Ovary (tissue), 9 donors: Measurements from ENCODE around the gene HOPX. TPM values are rescaled to one million over a fixed set of nuclear protein-coding genes. Genes with fewer than 3 reads are reported as not detected.

Source experiments
- DNase-seq, 5 donors: peaks; one replicate each; pipeline ENCODE4 v3.0.0-alpha.2; 2019 to 2020
- H3K27ac ChIP-seq, 2 donors: fragments of 200-600 bp; one replicate each; pipeline versions ENCODE4 v1.5.1 to v1.8.0; 2019 to 2022
- H3K27me3 ChIP-seq: fragments of 200-600 bp; one replicate; pipeline ENCODE4 v1.8.0; 2022
- H3K36me3 ChIP-seq: fragments of 200-600 bp; sonication (generic); one replicate; pipeline ENCODE4 v1.5.1; 2019
- H3K4me1 ChIP-seq: one replicate; pipeline ENCODE4 v1.8.1; 2013; ENCODE audit warnings: mild to moderate bottlenecking, moderate library complexity; ENCODE audit not compliant: insufficient read depth
- H3K4me3 ChIP-seq: fragments of 200-600 bp; sonication (generic); one replicate; pipeline ENCODE4 v1.5.1; 2017
- H3K9me3 ChIP-seq, 2 donors: fragments of 200-600 bp in 1 of 2; sonication (generic) in 1 of 2; one replicate each; pipeline versions ENCODE4 v1.5.1 to v1.8.1; 2013 to 2019; ENCODE audit warnings: mild to moderate bottlenecking in 1 of 2, moderate library complexity in 1 of 2
- EP300 ChIP-seq: sonication (generic); formaldehyde crosslinking; IDR thresholded peaks from one replicate; pipeline ENCODE4 v1.6.1; 2017; ENCODE audit warnings: antibody characterized with exemption
- POLR2A ChIP-seq: fragments of 450-650 bp; IDR thresholded peaks from one replicate; pipeline ENCODE4 v1.6.1; 2017; ENCODE audit warnings: antibody characterized with exemption, mild to moderate bottlenecking, moderate library complexity
- WGBS, 3 donors: extraction: QIAGEN DNeasy Blood & Tissue Kit in 1 of 3; methylation state at CpG; one replicate each; pipeline versions ENCODE4 v1.1.5 to v1.1.7; 2013 to 2017; 5-methylcytosine and 5-hydroxymethylcytosine counted together
- intact Hi-C, 4 donors: fragments of 100-400 bp; cut with DNase I; formaldehyde crosslinking; loops; one replicate each; pipeline versions ENCODE4 v1.11.0 to v1.15.1; 2022 to 2023
- polyA plus RNA-seq, 2 donors: library from polyadenylated mRNA; stranded (reverse); fragments of 200-250 nt in 1 of 2; fragments of 350-450 nt in 1 of 2; fragmentation: Illumina TruSeq in 1 of 2; extraction: RNeasy Lipid Tissue Mini Kit (QIAGEN cat#74804) in 1 of 2; gene quantifications; one replicate each; pipeline ENCODE4 v1.2.3, GENCODE V29; 2013 to 2014
- total RNA-seq, 7 donors: library from RNA; depleted of rRNA in 2 of 7; stranded (reverse); fragments of >200 nt in 2 of 7; fragmentation: NEBNext Ultra II Directional in 3 of 7; extraction: Animal tissue kit (Norgen Biotek cat#: 25700) in 3 of 7; gene quantifications; one replicate each; pipeline versions ENCODE4 v1.1.0 to v1.2.4, GENCODE V29; 2016 to 2023
- TF ChIP-seq, protein P1 (sequence below), 3 donors: fragments of 450-650 bp in 2 of 3; fragments of 200-600 bp in 1 of 3; IDR thresholded peaks; one replicate each; pipeline versions ENCODE4 v1.5.1 to v1.8.0; 2016 to 2022; ENCODE audit warnings: antibody characterized with exemption in 3 of 3, mild to moderate bottlenecking in 1 of 3
- donor health status: DM: no; HTN: no; CAD: no; lungs with moderate emphysema.
- donor health status: DM: no; HTN: no; CAD: no.
- donor health status: Bipolar disorder and iron deficiency.
- donor health status: DM: yes; HTN: yes; CAD: no.
- donor health status: DM: no; HTN: no; CAD: no.
- donor health status: DM: yes; HTN: yes; CAD: no.

HOPX gene
- total and polyA plus RNA-seq, 9 donors, result 2.1 to 22.2 (median 8.8) TPM

DNA sequence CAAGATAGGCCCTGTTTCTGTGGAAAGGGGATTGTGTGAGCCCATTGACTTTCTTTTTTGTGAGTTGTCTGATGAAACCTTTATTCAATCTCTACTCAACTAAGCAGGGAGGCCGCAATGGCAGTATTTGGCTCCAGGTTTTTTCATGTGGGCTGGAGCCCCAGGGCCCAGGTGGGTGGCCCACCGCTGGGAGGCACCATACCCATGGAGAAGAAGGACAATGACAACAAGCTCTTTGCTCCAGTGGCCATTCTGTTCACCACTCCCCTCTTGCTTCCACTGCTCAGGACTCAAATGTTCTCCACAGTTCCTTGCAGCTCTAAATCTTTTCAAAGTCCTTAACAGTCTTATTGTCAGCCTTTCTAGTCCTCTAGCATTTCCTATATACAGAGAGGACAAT, 54.1 kb downstream of the HOPX start:
- Histone ChIP-seq H3K27ac (no peak overlapping the region), H3K4me1 (no peaks in the 10 kb centered on the region), H3K9me3 (no peaks in the 10 kb centered on the region), H3K36me3 (no peaks in the 10 kb centered on the region), H3K4me3 (no peak overlapping the region), H3K27me3 (no peaks in the 10 kb centered on the region)
- 86 to 93% (median 90%) methylated on average over 2 of the region's 2 CpGs for whole genome bisulfite sequencing, 3 donors
- DNase-seq, result no peak
- TF ChIP-seq, protein P1, sequence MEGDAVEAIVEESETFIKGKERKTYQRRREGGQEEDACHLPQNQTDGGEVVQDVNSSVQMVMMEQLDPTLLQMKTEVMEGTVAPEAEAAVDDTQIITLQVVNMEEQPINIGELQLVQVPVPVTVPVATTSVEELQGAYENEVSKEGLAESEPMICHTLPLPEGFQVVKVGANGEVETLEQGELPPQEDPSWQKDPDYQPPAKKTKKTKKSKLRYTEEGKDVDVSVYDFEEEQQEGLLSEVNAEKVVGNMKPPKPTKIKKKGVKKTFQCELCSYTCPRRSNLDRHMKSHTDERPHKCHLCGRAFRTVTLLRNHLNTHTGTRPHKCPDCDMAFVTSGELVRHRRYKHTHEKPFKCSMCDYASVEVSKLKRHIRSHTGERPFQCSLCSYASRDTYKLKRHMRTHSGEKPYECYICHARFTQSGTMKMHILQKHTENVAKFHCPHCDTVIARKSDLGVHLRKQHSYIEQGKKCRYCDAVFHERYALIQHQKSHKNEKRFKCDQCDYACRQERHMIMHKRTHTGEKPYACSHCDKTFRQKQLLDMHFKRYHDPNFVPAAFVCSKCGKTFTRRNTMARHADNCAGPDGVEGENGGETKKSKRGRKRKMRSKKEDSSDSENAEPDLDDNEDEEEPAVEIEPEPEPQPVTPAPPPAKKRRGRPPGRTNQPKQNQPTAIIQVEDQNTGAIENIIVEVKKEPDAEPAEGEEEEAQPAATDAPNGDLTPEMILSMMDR (IDR thresholded peaks at IDR 0.05), result no peak
- TF ChIP-seq POLR2A (no peak), EP300 (no peak)
- intact Hi-C loops, result no loop called here

DNA sequence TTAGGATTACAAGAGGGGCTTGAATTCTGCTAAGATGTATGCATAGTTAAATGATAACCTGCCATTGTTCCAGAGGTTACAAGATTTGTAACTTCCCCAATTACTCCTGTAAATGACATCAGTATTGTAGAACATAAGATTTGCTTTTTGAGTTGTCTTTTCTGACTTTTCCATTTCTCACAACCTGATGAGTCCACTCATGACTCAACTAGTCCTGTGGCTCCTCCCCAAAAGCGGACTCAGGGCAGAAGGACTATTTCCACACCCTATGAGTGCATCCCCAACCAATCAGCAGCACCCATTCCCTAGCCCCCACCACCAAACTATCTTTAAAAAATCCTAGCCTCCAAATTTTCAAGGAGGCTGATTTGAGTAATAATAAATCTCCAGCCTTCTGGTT, 54.7 kb downstream of the HOPX start:
- DNase-seq, result no peak
- 80 to 90% (median 83%) methylated on average over 1 of the region's 1 CpG for WGBS, 3 donors
- TF ChIP-seq POLR2A (no peak), EP300 (no peak)
- TF ChIP-seq, protein P1 (IDR thresholded peaks at IDR 0.05), result no peak
- Histone ChIP-seq H3K4me1 (no peaks in the 10 kb centered on the region), H3K9me3 (no peaks in the 10 kb centered on the region), H3K27ac (no peak overlapping the region), H3K27me3 (no peaks in the 10 kb centered on the region), H3K36me3 (no peaks in the 10 kb centered on the region), H3K4me3 (no peak overlapping the region)
- intact Hi-C loops, result no loop called here

DNA sequence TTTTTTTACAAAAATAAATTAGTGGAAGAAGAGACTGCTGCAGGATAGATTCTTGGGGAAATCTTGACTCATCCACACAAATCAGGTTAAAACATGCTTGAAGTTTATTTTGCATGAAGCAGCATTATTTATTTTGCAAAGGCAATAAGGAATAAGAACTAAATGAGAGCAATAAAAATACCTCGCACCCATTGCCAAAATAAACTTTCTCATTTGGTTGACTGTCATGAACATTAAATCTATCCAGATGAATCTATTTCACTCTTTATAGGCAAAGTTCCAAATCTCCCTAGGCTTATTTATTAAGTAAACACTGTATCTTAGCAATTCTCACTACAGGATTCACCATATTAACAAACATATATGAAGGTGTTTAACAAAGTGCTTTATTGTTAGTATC, 58.9 kb downstream of the HOPX start:
- Histone ChIP-seq H3K4me3 (no peak overlapping the region), H3K4me1 (no peaks in the 10 kb centered on the region), H3K36me3 (no peaks in the 10 kb centered on the region), H3K9me3 (no peaks in the 10 kb centered on the region), H3K27ac (no peak overlapping the region), H3K27me3 (no peaks in the 10 kb centered on the region)
- DNase-seq, result no peak
- 17 to 21% (median 20%) methylated on average over 1 of the region's 1 CpG for WGBS, 3 donors
- intact Hi-C loops, result no loop called here
- TF ChIP-seq POLR2A, result no peak
- no peak for TF ChIP-seq EP300
- TF ChIP-seq, protein P1 (IDR thresholded peaks at IDR 0.05), result no peak

DNA sequence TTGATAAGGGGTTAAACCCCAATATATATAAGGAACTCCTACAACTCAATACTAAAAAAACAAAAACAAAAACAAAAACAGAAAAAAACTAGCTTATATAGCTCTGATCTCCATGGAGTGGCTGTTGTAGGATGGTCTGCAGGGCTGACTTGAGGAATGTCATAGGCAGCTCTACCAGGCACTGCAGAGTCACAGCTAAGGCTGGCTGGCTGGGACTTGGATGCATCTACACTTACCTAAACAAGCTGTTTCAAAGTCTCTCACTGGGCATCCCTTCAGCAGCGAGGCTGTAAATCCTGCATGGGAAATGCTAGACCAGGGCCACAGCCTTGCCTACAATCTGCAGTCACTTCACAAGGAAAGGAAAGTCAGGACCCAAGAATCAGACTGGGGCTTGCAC, 61.3 kb downstream of the HOPX start:
- intact Hi-C loops, result no loop called here
- 62 to 88% (median 87%) methylated on average over 1 of the region's 1 CpG for WGBS, 3 donors

DNA sequence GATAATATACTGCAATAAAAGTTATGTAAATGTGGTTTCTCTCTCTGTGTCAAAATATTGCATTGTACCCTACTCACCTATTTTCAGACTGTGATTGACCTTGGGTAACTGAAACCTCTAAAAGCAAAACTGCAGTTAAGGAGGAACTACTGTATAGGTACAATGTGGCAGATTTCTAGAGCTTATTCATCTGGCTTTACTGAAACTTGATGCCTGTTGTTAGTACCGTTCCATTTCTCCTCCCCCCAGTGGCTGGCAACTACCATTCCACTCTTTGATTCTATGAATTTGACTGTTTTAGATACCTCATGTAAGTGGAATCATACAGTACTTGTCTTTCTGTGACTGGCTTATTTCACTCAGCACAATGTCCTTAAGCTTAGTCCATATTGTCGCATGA, 61.9 kb downstream of the HOPX start:
- TF ChIP-seq POLR2A, result no peak
- no peak for TF ChIP-seq EP300
- TF ChIP-seq, protein P1 (IDR thresholded peaks at IDR 0.05), result no peak
- intact Hi-C loops, result no loop called here
- no peak overlapping the region for H3K27ac ChIP-seq

More for the DNA sequence above, 61.3 kb downstream of the HOPX start:
- no peaks in the 10 kb centered on the region for H3K27me3 ChIP-seq
- H3K4me1 ChIP-seq, result no peaks in the 10 kb centered on the region
- H3K36me3 ChIP-seq, result no peaks in the 10 kb centered on the region
- no peak for DNase-seq
- no peak overlapping the region for H3K4me3 ChIP-seq
- no peak for TF ChIP-seq EP300
- H3K27ac ChIP-seq, result no peak overlapping the region
- no peaks in the 10 kb centered on the region for H3K9me3 ChIP-seq

More for the DNA sequence above, 61.9 kb downstream of the HOPX start:
- H3K9me3 ChIP-seq, result no peaks in the 10 kb centered on the region
- H3K27me3 ChIP-seq, result no peaks in the 10 kb centered on the region
- WGBS, 3 donors, result 44 to 49% (median 48%) methylated on average over 2 of the region's 2 CpGs
- H3K4me3 ChIP-seq, result no peak overlapping the region
- no peak for DNase-seq
- no peaks in the 10 kb centered on the region for H3K36me3 ChIP-seq
- H3K4me1 ChIP-seq, result no peaks in the 10 kb centered on the region
